Hepatocyte (in vitro differentiated cells): ENCODE data around the gene IMPACT. TPM values are rescaled to one million over a fixed set of nuclear protein-coding genes. Genes with fewer than 3 reads are reported as not detected.
A peak's percentile ranks its signal among the peaks of the same experiment; 100 is the strongest.

Source experiments
- DNase-seq: peaks from one replicate; pipeline ENCODE4 v3.0.0-alpha.2; 2016; ENCODE audit warnings: low spot score
- H2AFZ ChIP-seq: fragments of 200-600 bp; sonication (generic); 2 replicates; pipeline ENCODE4 v1.6.0; 2016; ENCODE audit warnings: antibody characterized with exemption, mild to moderate bottlenecking
- H3K27ac ChIP-seq: fragments of 200-600 bp; sonication (generic); 2 replicates; pipeline ENCODE4 v1.5.1; 2016; ENCODE audit warnings: mild to moderate bottlenecking
- H3K27me3 ChIP-seq: fragments of 200-600 bp; sonication (generic); 2 replicates; pipeline ENCODE4 v1.6.1; 2016
- H3K36me3 ChIP-seq: fragments of 200-600 bp; sonication (generic); replicated peaks from 2 replicates; pipeline ENCODE4 v1.5.1; 2016; ENCODE audit warnings: low read depth; ENCODE audit not compliant: insufficient read depth
- H3K4me1 ChIP-seq: fragments of 200-600 bp; sonication (generic); 2 replicates; pipeline ENCODE4 v1.5.1; 2016; ENCODE audit warnings: mild to moderate bottlenecking, moderate library complexity; ENCODE audit not compliant: insufficient read depth
- H3K4me2 ChIP-seq: fragments of 200-600 bp; sonication (generic); 2 replicates; pipeline ENCODE4 v1.6.0; 2016
- H3K4me3 ChIP-seq: fragments of 200-600 bp; sonication (generic); 2 replicates; pipeline ENCODE4 v1.5.1; 2016; ENCODE audit warnings: mild to moderate bottlenecking
- H3K79me2 ChIP-seq: fragments of 200-600 bp; sonication (generic); 2 replicates; pipeline ENCODE4 v1.6.0; 2017; ENCODE audit warnings: mild to moderate bottlenecking
- H3K9me2 ChIP-seq: fragments of 200-600 bp; sonication (generic); replicated peaks from 2 replicates; pipeline ENCODE4 v1.6.0; 2017; ENCODE audit warnings: mild to moderate bottlenecking; ENCODE audit not compliant: insufficient read depth
- H3K9me3 ChIP-seq: fragments of 200-600 bp; sonication (generic); 2 replicates; pipeline ENCODE4 v1.5.1; 2016; ENCODE audit warnings: low read depth, mild to moderate bottlenecking
- H4K20me1 ChIP-seq: fragments of 200-600 bp; sonication (generic); 2 replicates; pipeline ENCODE4 v1.6.0; 2016; ENCODE audit warnings: mild to moderate bottlenecking; ENCODE audit not compliant: insufficient read depth, poor library complexity, severe bottlenecking
- EZH2 ChIP-seq: fragments of 200-600 bp; sonication (generic); IDR thresholded peaks from 2 replicates; pipeline ENCODE4 v1.6.1; 2016; ENCODE audit warnings: antibody characterized with exemption, mild to moderate bottlenecking, borderline replicate concordance
- EZH2phosphoT487 ChIP-seq: fragments of 200-600 bp; sonication (generic); IDR thresholded peaks from one replicate; pipeline ENCODE4 v1.6.1; 2018; ENCODE audit warnings: antibody characterized with exemption, mild to moderate bottlenecking, low read depth, moderate library complexity; ENCODE audit not compliant: unreplicated experiment, severe bottlenecking
- WGBS: methylation state at CpG from one replicate; pipeline ENCODE4 v1.1.6; 2016; ENCODE audit warnings: low lambda C conversion rate; ENCODE audit errors: missing lambda C conversion rate; 5-methylcytosine and 5-hydroxymethylcytosine counted together
- polyA plus RNA-seq: library from polyadenylated mRNA; unstranded; fragments of >200 nt; fragmentation: Nextera tagmentation; extraction: Ambion mirVana; gene quantifications from 2 replicates; pipeline ENCODE4 v1.2.1, GENCODE V29; 2016
- total RNA-seq: library from RNA; depleted of rRNA; stranded (reverse); fragments of >200 nt; gene quantifications from 2 replicates; pipeline ENCODE4 v1.2.3, GENCODE V29; 2014
- TF ChIP-seq, protein P1 (sequence below): fragments of 200-600 bp; sonication (generic); IDR thresholded peaks from 2 replicates; pipeline ENCODE4 v1.5.1; 2016; ENCODE audit warnings: antibody characterized with exemption, mild to moderate bottlenecking; ENCODE audit not compliant: poor library complexity

Gene IMPACT, protein sequence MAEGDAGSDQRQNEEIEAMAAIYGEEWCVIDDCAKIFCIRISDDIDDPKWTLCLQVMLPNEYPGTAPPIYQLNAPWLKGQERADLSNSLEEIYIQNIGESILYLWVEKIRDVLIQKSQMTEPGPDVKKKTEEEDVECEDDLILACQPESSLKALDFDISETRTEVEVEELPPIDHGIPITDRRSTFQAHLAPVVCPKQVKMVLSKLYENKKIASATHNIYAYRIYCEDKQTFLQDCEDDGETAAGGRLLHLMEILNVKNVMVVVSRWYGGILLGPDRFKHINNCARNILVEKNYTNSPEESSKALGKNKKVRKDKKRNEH
- total RNA-seq (28.3 and 36.3 TPM in 2 replicates), polyA plus RNA-seq (15.5 and 21.7 TPM in 2 replicates)

DNA sequence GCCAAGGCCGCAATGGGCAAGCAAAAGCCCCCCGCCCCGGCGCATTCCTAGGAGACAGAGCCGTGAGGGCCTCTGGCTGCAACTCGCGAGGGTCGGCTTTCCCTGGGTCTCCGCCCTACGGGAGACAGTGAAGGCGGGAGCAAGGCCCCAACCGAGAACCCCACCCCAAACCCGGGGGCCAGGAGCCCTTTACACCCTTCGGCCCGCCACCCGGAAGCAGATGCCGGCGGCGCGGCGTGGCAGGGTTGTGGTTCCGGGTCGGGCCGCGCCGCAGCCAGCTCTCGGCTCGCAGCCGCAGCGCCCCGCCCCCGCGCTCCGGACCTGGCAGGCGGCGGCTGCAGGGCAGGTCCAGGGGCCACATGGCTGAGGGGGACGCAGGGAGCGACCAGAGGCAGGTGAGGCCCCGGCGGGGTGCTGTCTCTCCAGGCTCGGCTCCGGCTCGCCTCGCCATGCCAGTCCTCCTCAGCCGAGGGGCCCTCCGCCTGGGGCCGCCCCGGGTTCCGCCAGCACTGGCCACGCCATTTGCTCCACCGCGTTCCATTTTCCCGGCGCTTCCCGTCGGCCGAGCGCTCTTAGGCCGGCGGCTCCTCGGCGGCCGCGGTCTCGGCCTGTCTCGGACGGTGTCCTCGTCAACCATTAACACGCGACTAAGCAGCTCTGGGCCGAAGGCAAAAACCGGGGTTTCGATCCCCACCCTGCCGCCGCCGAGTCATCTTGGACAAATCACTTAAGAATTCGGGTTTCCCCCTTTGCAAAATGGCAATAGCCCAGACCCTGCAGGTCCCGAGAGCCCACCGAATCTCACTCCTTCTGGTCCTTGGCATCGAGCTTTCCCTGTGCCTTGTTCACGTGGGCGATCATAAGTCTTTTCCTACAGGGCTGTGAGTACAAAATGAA is at the start of gene IMPACT:
Gene IMPACT, plus strand, starts transcription at position 273 of the 897 bp plus-strand sequence. Its CDS starts 87 bp downstream, at position 360.
- Histone ChIP-seq H3K36me3 (no peaks in the 10 kb centered on the region), H3K9me2 (no peaks in the 10 kb centered on the region), H3K4me1 (peaks cover 15% of the 10 kb centered on the region), H3K27ac (peak within 1 kb of the TSS; percentile 92), H3K79me2 (peaks cover 11% of the 10 kb centered on the region), H3K9me3 (no peaks in the 10 kb centered on the region), H3K4me2 (peak within 1 kb of the TSS; percentile 85), H3K27me3 (peaks cover 5% of the 10 kb centered on the region), H4K20me1 (no peaks in the 10 kb centered on the region), H3K4me3 (peak within 1 kb of the TSS; percentile 51), H2AFZ (peak within 1 kb of the TSS; percentile 100)
- WGBS, result 1% methylated on average over 70 of the region's 82 CpGs
- TF ChIP-seq, protein P1, sequence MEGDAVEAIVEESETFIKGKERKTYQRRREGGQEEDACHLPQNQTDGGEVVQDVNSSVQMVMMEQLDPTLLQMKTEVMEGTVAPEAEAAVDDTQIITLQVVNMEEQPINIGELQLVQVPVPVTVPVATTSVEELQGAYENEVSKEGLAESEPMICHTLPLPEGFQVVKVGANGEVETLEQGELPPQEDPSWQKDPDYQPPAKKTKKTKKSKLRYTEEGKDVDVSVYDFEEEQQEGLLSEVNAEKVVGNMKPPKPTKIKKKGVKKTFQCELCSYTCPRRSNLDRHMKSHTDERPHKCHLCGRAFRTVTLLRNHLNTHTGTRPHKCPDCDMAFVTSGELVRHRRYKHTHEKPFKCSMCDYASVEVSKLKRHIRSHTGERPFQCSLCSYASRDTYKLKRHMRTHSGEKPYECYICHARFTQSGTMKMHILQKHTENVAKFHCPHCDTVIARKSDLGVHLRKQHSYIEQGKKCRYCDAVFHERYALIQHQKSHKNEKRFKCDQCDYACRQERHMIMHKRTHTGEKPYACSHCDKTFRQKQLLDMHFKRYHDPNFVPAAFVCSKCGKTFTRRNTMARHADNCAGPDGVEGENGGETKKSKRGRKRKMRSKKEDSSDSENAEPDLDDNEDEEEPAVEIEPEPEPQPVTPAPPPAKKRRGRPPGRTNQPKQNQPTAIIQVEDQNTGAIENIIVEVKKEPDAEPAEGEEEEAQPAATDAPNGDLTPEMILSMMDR, result no peak
- no peak for TF ChIP-seq EZH2phosphoT487
- peak; percentile 51 for TF ChIP-seq EZH2
- peak; percentile 94 for DNase-seq

DNA sequence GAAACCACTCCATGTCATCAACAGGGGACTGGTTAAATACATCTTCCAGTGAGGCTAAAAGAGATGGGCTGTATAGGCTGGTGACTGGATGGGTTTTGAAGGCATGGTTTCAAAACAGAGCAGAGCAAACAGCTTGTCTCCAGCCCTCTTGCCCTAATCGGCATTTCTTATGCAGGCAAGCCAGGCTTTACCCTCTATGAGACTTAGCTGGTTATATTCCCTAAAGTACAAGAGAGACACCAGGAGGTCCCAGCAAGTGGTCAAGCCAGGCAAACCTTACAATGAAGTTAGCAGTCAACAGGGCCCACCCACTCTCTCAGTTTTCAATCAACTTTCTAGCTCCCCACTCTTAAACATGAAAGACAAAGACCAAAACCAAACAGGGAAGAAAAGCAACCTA is 47.9 kb upstream of the IMPACT start:
- H3K27me3 ChIP-seq, result no peaks in the 10 kb centered on the region
- no peaks in the 10 kb centered on the region for H3K9me2 ChIP-seq
- no peak overlapping the region for H3K27ac ChIP-seq
- DNase-seq, result no peak
- no peaks in the 10 kb centered on the region for H4K20me1 ChIP-seq
- H3K36me3 ChIP-seq, result no peaks in the 10 kb centered on the region
- H3K79me2 ChIP-seq, result no peaks in the 10 kb centered on the region
- no peak overlapping the region for H3K4me3 ChIP-seq
- WGBS, result 65% methylated on average over 1 of the region's 1 CpG
- H2AFZ ChIP-seq, result no peak overlapping the region
- no peaks in the 10 kb centered on the region for H3K9me3 ChIP-seq
- TF ChIP-seq EZH2phosphoT487, result no peak
- no peak for TF ChIP-seq EZH2
- TF ChIP-seq, protein P1, result no peak
- H3K4me2 ChIP-seq, result no peak overlapping the region
- no peaks in the 10 kb centered on the region for H3K4me1 ChIP-seq

DNA sequence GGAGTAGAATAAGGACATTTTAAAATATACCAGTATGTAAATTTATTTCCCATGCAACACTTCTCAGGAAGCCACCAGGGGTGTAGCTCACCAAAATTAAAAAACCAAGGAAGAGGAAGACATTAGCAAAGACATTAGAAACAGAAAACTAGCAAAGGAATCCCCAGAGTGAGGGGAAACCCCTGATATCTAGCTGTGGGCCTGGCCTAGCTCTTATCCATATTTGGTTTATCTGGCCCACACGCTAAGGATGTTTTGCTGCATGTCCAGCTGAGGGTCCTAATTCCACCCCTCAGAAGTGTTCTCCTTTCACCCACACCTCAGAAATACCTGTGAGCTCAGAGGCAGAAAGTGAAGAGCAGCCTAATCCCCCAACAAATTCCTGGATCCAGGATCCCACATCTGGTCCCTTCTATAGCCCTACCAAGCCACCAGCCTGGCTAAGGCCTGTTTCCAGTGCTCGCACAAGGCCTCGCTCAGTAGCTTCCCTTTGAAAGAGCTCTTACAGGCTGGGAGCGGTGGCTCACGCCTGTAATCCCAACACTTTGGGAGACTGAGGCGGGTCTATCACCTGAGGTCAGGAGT is 46.2 kb upstream of the IMPACT start:
- no peak for TF ChIP-seq EZH2phosphoT487
- TF ChIP-seq EZH2, result no peak
- TF ChIP-seq, protein P1, result no peak

More for the DNA sequence above, 46.2 kb upstream of the IMPACT start:
- WGBS, result 97% methylated on average over 6 of the region's 6 CpGs
- DNase-seq, result no peak
- Histone ChIP-seq H4K20me1 (no peaks in the 10 kb centered on the region), H3K36me3 (no peaks in the 10 kb centered on the region), H3K4me2 (no peak overlapping the region), H3K4me1 (no peaks in the 10 kb centered on the region), H3K9me2 (no peaks in the 10 kb centered on the region), H3K9me3 (no peaks in the 10 kb centered on the region), H3K27ac (no peak overlapping the region), H3K79me2 (no peaks in the 10 kb centered on the region), H3K4me3 (no peak overlapping the region), H3K27me3 (no peaks in the 10 kb centered on the region), H2AFZ (no peak overlapping the region)
